ENCODE results near the gene ZNF660.
A peak's percentile ranks its signal among the peaks of the same experiment; 100 is the strongest.
"Not testable (repeated sequence)": the region's sequence is repeated elsewhere in the genome, so short reads cannot be mapped to it uniquely, and the experiment has no call there.

Gene ZNF660

DNA sequence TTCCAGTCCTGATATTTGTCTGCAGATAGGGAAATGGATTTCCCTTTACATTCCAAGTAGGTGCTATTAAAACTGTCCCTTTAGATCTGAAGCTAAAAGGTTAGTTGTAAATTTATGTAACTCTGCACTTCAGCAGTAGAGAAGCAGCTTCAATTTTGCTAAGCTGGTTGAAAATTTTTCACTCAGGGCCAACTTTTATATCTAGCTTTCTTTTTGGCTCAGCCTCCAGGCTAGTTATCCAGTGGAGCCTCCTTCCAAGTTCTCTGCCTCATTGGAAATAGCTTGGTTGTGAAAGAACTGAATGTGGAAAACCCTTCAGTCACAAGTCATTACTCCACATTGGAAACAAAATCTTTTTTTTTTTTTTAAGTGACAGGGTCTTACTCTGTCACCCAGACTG is 8.2 kb upstream of the ZNF660 start:
- Histone ChIP-seq H3K27me3 (ENCODE audit: control insufficient read depth, insufficient read depth, low read length) (no peaks in the 10 kb centered on the region; the same call in 1 of the 2 replicates), H3K4me1 (ENCODE audit: control insufficient read depth, insufficient read depth, low read length) (no peaks in the 10 kb centered on the region), H3K27ac (ENCODE audit: low read length) (no peak overlapping the region), H3K36me3 (ENCODE audit: control insufficient read depth, insufficient read depth, low read length) (no peaks in the 10 kb centered on the region; the same call in 1 of the 2 replicates), H3K4me3 (ENCODE audit: low read length) (no peak overlapping the region), H3K9me3 (ENCODE audit: control insufficient read depth, insufficient read depth, low read length) (no peaks in the 10 kb centered on the region)
- no peak for DNase-seq (ENCODE audit: low read depth, low spot score)

- H3K36me3 ChIP-seq (ENCODE audit: control insufficient read depth, insufficient read depth, low read length); H3K27ac ChIP-seq (ENCODE audit: low read length); H3K4me1 ChIP-seq (ENCODE audit: control insufficient read depth, insufficient read depth, low read length); H3K27me3 ChIP-seq (ENCODE audit: control insufficient read depth, insufficient read depth, low read length); DNase-seq (ENCODE audit: low read depth, low spot score); H3K4me3 ChIP-seq (ENCODE audit: low read length); H3K9me3 ChIP-seq (ENCODE audit: control insufficient read depth, insufficient read depth, low read length): not testable (repeated sequence)
- WGBS (ENCODE audit: insufficient coverage, insufficient read length): no CpG with 5 or more reads among the region's 11 CpGs
Observed at GRCh38 chr3:44577354-44577952, 7.3 kb upstream of the ZNF660 start.

DNA sequence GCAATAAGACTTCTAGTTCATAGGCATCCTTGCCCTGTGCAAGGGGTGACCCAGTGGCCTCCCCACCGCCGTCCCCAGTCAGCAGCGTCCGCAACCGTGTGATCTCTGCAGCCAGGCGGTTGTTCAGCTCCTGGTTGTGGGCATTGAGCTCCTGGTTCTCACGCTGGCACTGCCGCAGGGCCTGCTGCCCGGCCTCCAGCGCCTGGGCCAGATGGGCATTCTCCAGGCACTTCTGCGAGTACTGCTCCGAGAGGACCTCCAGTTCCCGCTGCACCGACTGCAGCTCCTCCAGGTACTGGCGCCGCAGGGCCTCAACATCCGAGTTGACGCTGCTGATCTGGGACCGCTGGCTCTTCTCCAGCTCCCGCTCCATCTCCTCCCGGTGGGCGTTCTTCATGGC is 6.4 kb upstream of the ZNF660 start:
- not testable (repeated sequence) for DNase-seq (ENCODE audit: low read depth, low spot score); H3K4me1 ChIP-seq (ENCODE audit: control insufficient read depth, insufficient read depth, low read length); H3K9me3 ChIP-seq (ENCODE audit: control insufficient read depth, insufficient read depth, low read length); H3K27me3 ChIP-seq (ENCODE audit: control insufficient read depth, insufficient read depth, low read length); H3K4me3 ChIP-seq (ENCODE audit: low read length); H3K27ac ChIP-seq (ENCODE audit: low read length); H3K36me3 ChIP-seq (ENCODE audit: control insufficient read depth, insufficient read depth, low read length)
- no CpG with 5 or more reads among the region's 22 CpGs for WGBS (ENCODE audit: insufficient coverage, insufficient read length)

- not testable (repeated sequence) for H3K27me3 ChIP-seq (ENCODE audit: control insufficient read depth, insufficient read depth, low read length); H3K27ac ChIP-seq (ENCODE audit: low read length); H3K9me3 ChIP-seq (ENCODE audit: control insufficient read depth, insufficient read depth, low read length); H3K4me1 ChIP-seq (ENCODE audit: control insufficient read depth, insufficient read depth, low read length); H3K36me3 ChIP-seq (ENCODE audit: control insufficient read depth, insufficient read depth, low read length); DNase-seq (ENCODE audit: low read depth, low spot score); H3K4me3 ChIP-seq (ENCODE audit: low read length)
- no CpG with 5 or more reads among the region's 37 CpGs for WGBS (ENCODE audit: insufficient coverage, insufficient read length)
Observed at GRCh38 chr3:44578924-44579515, 5.7 kb upstream of the ZNF660 start.

DNA sequence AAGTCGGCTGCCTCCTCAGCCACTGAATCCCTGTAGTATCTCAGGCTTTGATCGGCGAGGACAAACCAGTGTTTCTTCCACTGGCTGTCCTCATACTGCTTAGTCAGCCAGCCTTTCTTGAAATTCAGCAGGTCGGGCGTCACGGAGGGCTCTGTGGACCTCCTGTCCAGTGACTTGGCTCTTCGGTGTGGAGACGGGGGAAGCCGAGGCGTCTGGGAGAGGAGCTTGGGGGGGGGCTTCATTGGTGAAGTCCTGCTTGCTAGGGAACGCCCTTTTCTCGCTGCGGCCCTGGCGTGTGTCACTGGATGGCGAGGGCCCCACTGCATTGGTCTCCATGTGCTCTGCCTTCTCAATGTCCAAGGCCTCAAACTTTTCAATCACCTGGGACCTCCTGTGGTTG is 5.0 kb upstream of the ZNF660 start:
- not testable (repeated sequence) for H3K36me3 ChIP-seq (ENCODE audit: control insufficient read depth, insufficient read depth, low read length); DNase-seq (ENCODE audit: low read depth, low spot score); H3K27ac ChIP-seq (ENCODE audit: low read length); H3K27me3 ChIP-seq (ENCODE audit: control insufficient read depth, insufficient read depth, low read length); H3K4me1 ChIP-seq (ENCODE audit: control insufficient read depth, insufficient read depth, low read length); H3K9me3 ChIP-seq (ENCODE audit: control insufficient read depth, insufficient read depth, low read length); H3K4me3 ChIP-seq (ENCODE audit: low read length)
- no CpG with 5 or more reads among the region's 15 CpGs for WGBS (ENCODE audit: insufficient coverage, insufficient read length)

- H3K9me3 ChIP-seq (ENCODE audit: control insufficient read depth, insufficient read depth, low read length); H3K36me3 ChIP-seq (ENCODE audit: control insufficient read depth, insufficient read depth, low read length); H3K27ac ChIP-seq (ENCODE audit: low read length); H3K27me3 ChIP-seq (ENCODE audit: control insufficient read depth, insufficient read depth, low read length); DNase-seq (ENCODE audit: low read depth, low spot score); H3K4me3 ChIP-seq (ENCODE audit: low read length); H3K4me1 ChIP-seq (ENCODE audit: control insufficient read depth, insufficient read depth, low read length): not testable (repeated sequence)
- no CpG with 5 or more reads among the region's 62 CpGs for WGBS (ENCODE audit: insufficient coverage, insufficient read length)
Observed at GRCh38 chr3:44580971-44581370, 3.8 kb upstream of the ZNF660 start.

- no CpG with 5 or more reads among the region's 1 CpG for WGBS (ENCODE audit: insufficient coverage, insufficient read length)
Observed at GRCh38 chr3:44596621-44597020, 11.9 kb downstream of the ZNF660 start.

GRCh38 chr3:44601749-44602148 is 17.0 kb downstream of the ZNF660 start:
- H3K4me3 ChIP-seq (ENCODE audit: low read length): no peak overlapping the region
- no peaks in the 10 kb centered on the region for H3K27me3 ChIP-seq (ENCODE audit: control insufficient read depth, insufficient read depth, low read length)
- H3K36me3 ChIP-seq (ENCODE audit: control insufficient read depth, insufficient read depth, low read length): no peaks in the 10 kb centered on the region
- H3K27ac ChIP-seq (ENCODE audit: low read length): no peak overlapping the region
- no peak for DNase-seq (ENCODE audit: low read depth, low spot score)
- no peaks in the 10 kb centered on the region for H3K4me1 ChIP-seq (ENCODE audit: control insufficient read depth, insufficient read depth, low read length)
- WGBS (ENCODE audit: insufficient coverage, insufficient read length): no CpG with 5 or more reads among the region's 2 CpGs
- H3K9me3 ChIP-seq (ENCODE audit: control insufficient read depth, insufficient read depth, low read length): no peaks in the 10 kb centered on the region; the same call in 1 of the 2 replicates

More at GRCh38 chr3:44596621-44597020, 11.9 kb downstream of the ZNF660 start:
- Histone ChIP-seq H3K27ac (ENCODE audit: low read length) (no peak overlapping the region), H3K27me3 (ENCODE audit: control insufficient read depth, insufficient read depth, low read length) (no peaks in the 10 kb centered on the region), H3K36me3 (ENCODE audit: control insufficient read depth, insufficient read depth, low read length) (peaks cover 8% of the 10 kb centered on the region; the same call in 1 of the 2 replicates), H3K9me3 (ENCODE audit: control insufficient read depth, insufficient read depth, low read length) (no peaks in the 10 kb centered on the region; the same call in 1 of the 2 replicates), H3K4me1 (ENCODE audit: control insufficient read depth, insufficient read depth, low read length) (no peaks in the 10 kb centered on the region), H3K4me3 (ENCODE audit: low read length) (no peak overlapping the region)
- no peak for DNase-seq (ENCODE audit: low read depth, low spot score)

GRCh38 chr3:44612678-44613077 is 27.9 kb downstream of the ZNF660 start:
- DNase-seq (ENCODE audit: low read depth, low spot score): no peak
- H3K27ac ChIP-seq (ENCODE audit: low read length): no peak overlapping the region

GRCh38 chr3:44624749-44625480 is 40.2 kb downstream of the ZNF660 start, which contains the start of gene ZNF197:
Gene ZNF197 (plus strand): TSS chr3:44625036. CDS start chr3:44629155, 4,119 bp downstream.
- Histone ChIP-seq H3K27ac (ENCODE audit: low read length) (no peak within 1 kb of the TSS), H3K36me3 (ENCODE audit: control insufficient read depth, insufficient read depth, low read length) (no peaks in the 10 kb centered on the region), H3K9me3 (ENCODE audit: control insufficient read depth, insufficient read depth, low read length) (no peaks in the 10 kb centered on the region), H3K27me3 (ENCODE audit: control insufficient read depth, insufficient read depth, low read length) (no peaks in the 10 kb centered on the region), H3K4me3 (ENCODE audit: low read length) (peak within 1 kb of the TSS; percentile 87), H3K4me1 (ENCODE audit: control insufficient read depth, insufficient read depth, low read length) (no peaks in the 10 kb centered on the region; the same call in 1 of the 2 replicates)
- peak; percentile 71 for DNase-seq (ENCODE audit: low read depth, low spot score)
- no CpG with 5 or more reads among the region's 47 CpGs for WGBS (ENCODE audit: insufficient coverage, insufficient read length)

More at GRCh38 chr3:44612678-44613077, 27.9 kb downstream of the ZNF660 start:
- H3K4me3 ChIP-seq (ENCODE audit: low read length): no peak overlapping the region
- no peaks in the 10 kb centered on the region for H3K27me3 ChIP-seq (ENCODE audit: control insufficient read depth, insufficient read depth, low read length)
- H3K4me1 ChIP-seq (ENCODE audit: control insufficient read depth, insufficient read depth, low read length): no peaks in the 10 kb centered on the region
- no peaks in the 10 kb centered on the region; the same call in 1 of the 2 replicates for H3K9me3 ChIP-seq (ENCODE audit: control insufficient read depth, insufficient read depth, low read length)
- no peaks in the 10 kb centered on the region for H3K36me3 ChIP-seq (ENCODE audit: control insufficient read depth, insufficient read depth, low read length)

Measured in iPS DF 6.9 (cell line).